OCI-M2 (cell line): ENCODE measurements around the gene CRTAP.
"Not testable (repeated sequence)": the region's sequence is repeated elsewhere in the genome, so short reads cannot be mapped to it uniquely, and the experiment has no call there.

Source experiments
- DNase-seq: peaks from one replicate; lab custom pipeline; 2025; ENCODE audit not compliant: unreplicated experiment; lab: John Stamatoyannopoulos, UW

The CRTAP gene

DNA sequence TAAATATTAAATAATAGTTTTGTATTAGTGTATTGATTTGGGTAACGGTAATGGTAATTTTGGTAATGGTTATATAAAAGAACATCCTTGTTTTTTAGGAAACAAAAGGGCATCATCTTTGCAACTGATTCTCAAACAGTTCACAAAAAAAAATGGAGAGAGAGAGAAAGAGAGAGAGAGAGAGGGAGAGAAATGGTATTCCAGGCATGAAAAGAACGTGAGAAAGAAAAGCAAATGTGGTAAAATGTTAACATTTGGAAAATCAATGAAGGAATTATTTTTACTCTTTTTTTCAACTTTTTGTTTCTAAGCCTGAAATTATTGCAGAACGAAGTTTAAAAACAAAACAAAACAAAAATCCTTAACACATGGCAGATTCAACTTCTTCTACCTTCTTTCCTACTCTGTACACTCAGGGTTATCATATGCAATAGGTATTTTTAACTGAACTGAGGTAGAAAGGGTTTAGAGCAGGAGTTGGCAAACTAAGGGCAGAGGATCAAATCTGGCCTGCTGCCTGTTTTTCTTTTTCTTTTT lies 14.6 kb upstream of the CRTAP start:
- DNase-seq = no peak

DNA sequence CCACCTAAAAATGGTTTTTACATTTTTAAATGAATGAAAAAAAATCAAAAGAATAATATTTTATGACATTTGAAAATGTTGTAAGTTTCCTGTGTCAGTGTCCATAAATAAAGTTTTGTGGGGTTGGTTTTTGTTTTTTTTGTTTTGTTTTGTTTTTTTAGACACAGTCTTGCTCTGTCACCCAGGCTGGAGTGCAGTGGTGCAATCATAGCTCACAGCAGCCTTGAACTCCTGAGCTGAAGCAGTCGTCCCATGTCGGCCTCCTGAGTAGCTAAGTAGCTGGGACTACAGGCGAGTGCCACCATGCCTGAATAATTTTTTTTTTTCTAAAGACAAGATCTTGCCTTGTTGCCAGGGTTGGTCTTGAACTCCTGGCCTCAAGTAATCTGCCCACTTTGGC lies 14.1 kb upstream of the CRTAP start:
- DNase-seq = no peak

DNA sequence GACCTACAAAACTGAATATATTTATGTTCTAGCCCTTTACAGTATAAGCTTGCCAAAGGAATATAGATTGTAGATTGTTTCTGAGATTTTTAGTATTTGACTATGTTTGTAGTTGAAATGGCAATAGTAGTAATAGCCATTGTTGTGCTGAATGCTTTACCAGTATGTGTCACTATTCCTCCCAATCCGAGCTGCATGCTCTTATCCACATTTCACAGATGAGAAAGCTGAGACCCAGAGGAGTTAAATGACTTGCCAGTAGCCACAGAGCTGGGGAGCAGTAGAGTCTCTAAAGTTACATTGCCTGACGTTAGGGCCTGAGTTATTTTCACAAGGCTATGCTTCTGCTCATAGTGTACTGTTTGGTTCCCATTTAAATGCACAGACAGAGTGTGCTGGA lies 13.6 kb upstream of the CRTAP start:
- no peak for DNase-seq

DNA sequence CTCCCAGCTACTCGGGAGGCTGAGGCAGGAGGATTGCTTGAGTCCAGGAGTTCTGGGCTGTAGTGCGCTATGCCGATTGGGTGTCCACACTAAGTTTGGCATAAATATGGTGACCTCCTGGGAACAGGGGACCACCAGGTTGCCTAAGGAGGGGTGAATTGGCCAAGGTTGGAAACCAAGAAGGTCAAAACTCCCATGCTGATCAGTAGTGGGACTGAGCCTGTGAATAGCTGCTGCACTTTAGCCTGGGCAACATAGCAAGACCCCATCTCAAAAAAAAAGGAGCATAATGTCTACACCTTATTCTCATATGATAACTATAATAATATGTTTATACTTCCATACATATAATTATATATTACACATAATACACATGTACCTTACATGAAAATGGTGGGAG lies 10.8 kb upstream of the CRTAP start:
- DNase-seq = no peak

DNA sequence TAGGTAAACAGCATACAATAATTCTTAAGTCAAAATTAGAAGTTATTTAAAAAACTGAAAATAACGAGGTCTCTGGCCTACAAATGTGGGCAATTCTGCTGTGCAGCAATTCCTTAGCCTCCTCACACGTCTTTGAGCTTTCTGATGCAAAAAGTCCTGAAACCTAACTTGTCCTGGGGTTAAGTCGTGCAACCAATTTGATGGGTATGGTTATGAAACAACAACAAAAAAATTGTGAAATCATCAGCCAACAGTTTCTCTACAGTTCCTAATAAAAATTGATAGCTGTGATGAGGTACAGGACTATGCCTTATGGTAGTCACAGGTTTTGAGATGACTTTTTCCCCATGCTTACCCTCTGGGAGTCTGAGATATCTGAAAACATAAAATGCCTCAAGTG lies 10.3 kb upstream of the CRTAP start:
- DNase-seq = no peak

DNA sequence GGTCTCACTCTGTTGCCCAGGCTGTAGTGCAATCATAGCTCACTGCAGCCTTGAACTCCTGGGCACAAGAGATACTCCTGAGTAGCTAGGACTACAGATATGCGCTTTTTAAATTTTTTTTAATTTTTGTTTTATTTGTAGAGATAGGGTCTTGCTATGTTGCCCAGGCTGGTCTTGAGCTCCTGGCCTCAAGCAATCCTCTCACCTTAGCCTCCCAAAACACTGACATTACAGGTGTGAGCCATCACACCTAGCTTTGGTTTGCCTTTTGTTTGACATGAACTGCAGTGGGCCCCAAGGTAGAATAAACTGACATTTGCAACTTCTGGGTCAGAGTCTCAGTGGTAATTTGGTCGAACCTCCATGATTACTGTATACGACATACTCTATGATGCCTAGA lies 9.0 kb upstream of the CRTAP start:
- DNase-seq = no peak

DNA sequence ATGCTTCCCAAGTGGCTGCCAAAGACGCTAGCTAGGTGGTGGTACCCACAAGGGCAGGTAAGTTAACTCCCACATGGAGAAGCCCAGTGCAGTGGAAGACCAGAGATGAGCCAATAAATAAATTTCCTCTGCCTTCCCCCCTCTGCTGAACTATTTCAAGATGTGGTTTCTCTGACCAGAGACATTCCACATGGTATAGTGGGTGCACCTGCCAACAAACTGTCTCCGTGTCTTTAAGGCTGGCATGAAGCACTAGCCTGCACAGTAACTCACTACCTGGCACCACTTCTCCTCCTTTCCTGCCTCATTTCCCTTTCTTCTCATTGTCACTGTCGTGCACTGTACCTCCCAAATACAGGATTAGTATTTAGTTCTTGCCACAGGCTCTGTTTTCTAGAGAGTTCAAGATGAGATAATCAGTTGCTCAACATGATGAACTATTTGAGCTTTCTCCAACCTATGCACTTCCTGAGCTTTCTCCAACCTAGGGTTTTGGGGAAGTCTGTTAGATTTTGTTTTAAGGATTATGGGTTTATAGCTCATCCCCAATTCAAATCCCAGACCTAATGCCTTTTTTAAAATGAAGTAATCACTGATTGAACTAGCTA lies 8.4 kb upstream of the CRTAP start:
- DNase-seq = no peak

DNA sequence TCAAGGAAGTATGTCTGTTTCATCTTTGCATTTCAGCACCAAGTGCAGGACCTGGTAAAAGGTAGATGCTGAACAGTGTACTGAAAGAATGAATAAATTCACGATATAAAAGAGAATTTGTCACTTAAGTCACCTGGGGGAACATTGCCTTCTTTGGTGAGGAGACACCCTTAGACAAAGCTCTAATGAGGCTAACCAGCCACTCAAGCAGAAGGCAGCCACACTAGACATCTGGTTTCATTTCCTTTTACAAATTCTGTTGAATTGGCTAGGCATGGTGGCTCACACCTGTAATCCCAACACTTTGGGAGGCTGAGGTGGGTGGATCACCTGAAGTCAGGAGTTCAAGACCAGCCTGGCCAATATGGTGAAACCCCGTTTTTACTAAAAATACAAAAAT lies 7.0 kb upstream of the CRTAP start:
- DNase-seq = not testable (repeated sequence)

DNA sequence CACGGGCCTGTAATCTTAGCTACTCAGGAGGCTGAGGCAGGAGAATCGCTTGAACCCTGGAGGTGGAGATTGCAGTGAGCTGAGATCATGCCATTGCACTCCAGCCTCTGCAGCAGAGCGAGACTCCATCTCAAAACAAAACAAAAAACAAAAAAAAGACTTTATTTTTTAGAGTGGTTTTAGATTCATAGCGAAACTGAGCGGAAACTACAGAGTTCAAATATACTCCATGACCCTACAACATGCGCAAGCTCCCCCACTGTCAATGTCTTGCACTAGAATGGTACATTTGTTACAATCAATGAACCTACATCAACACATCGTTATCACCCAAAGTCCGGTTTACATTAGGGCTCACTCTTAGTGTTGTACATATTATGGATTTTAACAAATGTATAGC lies 2.2 kb upstream of the CRTAP start:
- no peak for DNase-seq

DNA sequence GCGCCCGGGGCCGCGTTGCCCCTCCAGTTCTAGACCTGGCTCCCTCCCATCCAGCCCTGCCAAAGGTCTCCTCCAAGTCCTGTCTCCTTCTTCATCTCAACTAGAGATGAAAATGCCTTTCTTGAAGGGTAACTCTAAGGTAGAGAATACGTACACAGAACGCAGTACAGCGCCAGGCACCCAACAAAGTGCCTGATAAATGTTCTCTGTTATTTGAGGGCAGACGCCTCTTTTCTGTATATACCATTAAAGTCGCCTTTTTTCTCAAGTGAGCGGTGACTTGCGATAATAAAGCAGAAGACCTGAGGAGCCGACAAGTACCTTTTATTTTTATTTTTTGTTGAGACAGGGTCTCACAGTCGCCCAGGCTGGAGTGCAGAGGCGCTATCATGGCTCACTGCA lies 809 bp downstream of the CRTAP start:
- no peak for DNase-seq

DNA sequence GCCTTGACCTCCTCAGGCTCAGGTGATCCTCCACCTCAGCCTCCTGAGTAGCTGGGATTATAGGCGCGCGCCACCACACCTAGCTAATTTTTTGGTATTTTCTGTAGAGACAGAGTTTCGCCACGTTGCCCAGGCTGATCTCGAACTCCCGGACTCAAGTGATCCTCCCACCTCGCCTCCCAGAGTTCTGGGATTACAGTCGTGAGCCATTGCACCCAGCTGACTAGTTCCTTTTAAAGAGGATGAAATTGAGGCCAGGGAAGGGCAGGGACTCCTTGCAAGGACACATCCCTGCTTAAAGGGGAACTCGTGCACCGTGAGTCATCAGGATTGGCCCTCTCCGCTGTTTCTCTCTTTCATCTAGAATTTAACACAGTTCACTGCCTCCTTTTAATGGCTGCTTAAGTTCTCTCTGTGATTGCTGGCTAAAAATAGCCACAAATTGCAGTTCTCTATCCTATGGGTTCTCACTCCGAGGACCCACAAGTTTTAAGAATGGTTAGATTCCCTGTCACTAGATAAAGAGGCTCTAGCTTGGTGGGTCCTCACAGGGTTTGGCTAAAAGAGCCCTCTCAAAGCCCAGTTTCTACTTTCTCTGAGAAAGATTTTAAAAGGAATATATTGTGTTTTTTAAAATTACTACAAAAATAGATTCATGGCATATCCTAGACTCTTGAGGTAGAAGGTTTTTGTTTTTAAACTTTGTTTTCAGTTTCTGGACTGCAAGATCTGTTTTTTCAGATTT lies 1.4 kb downstream of the CRTAP start:
- peak; percentile 5 for DNase-seq

DNA sequence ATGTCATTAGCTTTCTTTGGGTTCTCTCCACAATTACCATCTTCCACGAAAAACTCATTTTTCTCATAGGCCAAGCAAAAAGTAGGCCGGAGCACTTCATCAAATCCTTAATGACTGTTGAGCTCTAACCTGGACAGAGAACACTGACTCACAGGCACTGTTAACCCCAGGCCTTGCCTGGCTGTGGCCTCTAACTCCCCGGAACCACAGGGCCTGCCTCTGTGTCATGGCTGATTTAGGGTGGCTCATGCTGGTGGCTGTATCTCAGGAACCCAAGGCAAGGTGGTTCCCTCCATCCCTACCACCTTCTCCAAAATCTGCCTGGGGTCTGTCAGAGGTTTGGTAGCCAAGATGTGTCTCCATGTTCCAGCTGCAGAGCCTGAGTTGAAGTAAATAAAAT lies 3.6 kb downstream of the CRTAP start:
- DNase-seq = no peak

DNA sequence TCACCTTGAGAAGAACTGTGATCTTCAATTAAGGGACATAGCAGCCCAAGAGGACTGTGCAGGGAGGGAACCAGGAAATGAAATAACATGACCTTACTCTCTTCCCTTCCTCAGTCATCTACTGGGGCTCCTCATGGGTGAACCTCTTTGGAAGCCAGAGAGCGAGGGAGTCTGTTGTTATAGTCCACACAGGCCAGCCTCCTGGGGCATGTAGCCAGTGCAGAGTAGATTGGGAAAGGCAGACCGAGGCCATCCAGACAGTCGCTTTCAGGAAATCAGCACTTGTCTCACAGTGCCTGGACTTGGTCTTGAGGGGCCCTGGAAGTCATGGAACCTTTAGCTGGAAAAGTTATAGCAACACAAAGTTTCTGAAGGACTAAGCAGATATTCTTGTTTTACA lies 6.1 kb downstream of the CRTAP start:
- DNase-seq = no peak

DNA sequence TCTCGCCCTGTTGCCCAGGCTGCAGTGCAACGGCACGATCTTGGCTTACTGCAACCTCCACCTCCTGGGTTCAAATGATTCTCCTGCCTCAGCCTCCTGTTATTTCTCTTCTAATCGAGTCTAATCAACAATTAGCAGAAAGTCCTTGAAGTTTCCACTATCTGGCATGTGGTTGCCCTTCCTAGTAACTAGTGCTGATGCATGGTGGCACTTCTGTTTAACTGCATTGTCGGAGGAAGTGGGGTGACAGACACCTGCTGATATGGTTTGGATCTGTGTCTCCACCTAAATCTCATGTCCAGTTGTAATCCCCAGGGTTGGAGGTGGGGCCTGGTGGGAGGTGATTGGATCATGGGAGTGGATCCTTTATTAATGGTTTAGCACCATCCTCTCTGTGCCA lies 9.2 kb downstream of the CRTAP start:
- no peak for DNase-seq

DNA sequence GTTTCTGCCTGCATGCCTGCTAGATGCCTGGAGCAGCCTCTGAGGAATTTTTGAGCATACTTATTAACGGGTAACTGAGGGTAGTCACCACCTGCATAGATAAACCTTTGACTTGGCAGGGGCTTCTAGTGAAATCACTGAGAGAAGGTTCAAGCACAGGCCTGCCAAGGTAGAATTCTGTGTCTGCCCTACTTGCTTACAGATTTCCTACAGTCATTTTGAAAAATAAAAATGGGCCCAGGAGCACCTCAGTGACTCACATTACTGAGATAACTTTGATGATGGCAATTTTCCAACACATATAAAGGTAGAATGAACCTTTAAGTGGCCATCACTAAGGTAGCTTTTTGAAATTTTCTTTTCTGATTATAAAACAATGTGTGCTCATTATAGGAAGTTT lies 10.8 kb downstream of the CRTAP start:
- no peak for DNase-seq

DNA sequence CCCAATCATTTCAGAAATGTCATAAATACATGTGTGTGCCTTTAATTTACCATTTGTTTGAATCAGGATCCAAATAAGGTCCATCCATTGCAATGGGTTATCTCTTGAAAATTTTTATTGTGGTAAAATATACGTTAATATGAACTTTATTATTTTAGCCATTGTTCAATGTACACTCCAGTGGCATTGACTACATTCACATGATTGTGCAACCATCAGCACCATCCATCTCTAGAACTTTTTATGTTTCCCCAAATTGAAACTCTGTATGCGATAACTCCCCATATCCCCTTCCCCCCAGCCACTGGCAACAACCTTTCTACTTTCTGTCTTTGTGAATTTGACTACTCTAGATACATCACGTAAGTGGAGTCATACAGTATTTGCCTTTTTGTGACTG lies 12.0 kb downstream of the CRTAP start:
- no peak for DNase-seq

DNA sequence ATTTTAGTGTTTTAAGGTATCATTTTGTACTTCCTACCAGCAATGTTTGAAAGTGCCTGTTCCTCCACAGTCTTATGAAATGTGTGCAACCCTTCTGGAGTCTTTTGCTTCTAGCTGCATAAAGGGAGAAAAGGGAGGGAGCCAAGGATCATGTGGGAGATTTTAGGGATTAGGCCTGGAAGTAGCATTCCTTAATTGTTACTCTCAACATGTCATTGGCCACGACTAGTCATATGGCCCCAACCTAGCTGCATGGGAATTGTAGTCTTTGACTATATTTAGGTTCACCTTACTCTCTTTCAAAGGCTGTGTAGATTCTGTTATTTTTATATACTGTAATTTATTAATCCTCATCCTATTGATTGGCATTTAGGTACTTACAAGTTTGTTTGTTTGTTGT lies 14.9 kb downstream of the CRTAP start:
- no peak for DNase-seq

DNA sequence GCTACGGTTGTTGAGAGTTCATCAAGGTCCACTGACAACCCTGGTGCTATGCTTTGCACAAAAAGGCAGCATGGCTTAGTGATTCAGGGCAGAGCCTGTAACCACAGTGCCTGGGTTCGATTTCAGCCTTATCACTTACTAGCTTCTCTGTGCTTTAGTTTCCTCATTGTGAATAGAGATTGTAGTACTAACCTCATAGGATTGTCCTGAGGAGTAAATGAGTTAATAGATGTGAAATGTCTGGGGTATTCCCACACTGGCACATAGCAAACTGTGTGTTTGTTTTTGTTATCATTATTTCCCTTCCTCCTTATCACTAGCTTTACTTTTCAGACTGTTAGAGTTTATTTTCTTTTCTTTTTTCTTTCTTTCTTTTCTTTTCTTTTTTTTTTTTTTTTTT lies 16.3 kb downstream of the CRTAP start:
- no peak for DNase-seq

DNA sequence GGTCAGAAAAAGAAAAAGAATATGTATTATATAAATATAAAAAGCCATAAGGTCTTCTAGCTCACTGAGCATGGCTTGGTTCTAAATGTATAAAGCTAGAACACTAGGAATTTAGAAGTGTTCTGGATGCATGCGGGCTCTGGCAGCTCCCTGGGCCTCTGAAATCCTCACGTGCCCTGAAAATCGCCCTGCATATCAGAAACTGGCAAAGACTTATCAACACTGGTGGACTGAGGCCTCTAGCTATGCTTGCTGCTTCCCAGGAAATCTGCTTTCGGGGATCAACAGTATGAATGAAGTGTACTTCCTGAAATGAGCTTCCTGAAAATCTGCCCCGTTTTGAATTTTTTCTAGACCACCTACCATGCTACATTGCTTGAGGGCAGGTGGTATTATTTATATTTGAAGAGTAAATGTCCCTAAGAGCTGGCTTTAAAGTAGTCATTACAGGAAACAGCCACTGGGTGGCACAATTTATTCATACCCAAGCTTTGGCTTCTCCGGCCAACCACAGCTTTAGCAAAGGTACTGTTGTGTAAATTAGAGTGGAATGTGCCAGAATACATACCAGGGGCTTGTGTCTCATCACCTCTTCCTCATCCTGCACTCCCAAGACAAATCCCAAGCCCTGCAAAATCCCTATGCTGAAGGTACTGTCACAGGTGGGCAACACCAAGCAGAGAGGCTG lies 17.7 kb downstream of the CRTAP start:
- peak; percentile 36 for DNase-seq

DNA sequence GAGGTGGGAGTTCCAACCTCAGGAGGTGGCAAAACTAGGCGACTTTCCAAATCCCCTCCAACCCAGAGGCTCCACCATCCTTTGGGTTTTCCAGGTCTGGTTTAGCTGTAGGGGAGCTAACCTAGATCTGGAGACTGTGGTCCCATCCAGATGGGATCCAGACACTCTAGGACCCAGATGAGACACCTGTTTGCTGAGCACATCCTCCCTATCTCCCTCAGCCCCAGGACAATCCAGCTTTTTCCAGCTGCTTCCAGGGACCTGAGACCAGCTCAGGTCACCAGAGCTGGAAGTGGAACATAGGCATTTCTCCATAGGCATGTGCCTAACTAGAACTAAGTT lies 18.2 kb downstream of the CRTAP start:
- DNase-seq = no peak

DNA sequence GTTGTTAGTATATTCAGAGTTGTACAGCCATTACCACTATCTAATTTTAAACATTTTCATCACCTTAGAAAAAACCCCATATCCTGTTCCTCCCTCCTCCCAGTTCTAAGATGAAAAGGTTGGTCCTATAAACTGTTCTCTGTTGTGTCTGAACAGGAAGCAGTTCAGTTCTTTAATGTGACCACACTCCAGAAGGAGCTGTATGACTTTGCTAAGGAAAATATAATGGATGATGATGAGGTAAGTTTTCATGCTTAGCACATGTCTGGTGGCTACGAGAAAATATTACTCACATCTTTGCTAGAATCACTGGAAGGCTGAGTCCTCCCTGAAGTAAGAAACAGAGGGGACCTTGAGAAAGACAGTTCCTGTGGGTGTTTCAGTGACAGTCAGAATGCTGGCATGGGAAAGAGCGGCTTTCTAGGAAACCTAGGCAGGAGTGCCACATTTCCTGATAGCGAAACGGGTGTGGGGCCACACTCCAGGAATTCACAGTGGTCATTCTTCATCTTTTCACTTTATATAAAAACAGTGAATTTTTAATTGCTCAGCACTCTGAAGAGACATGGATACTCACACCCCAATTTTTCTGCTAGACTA lies 20.3 kb downstream of the CRTAP start:
- no peak for DNase-seq

DNA sequence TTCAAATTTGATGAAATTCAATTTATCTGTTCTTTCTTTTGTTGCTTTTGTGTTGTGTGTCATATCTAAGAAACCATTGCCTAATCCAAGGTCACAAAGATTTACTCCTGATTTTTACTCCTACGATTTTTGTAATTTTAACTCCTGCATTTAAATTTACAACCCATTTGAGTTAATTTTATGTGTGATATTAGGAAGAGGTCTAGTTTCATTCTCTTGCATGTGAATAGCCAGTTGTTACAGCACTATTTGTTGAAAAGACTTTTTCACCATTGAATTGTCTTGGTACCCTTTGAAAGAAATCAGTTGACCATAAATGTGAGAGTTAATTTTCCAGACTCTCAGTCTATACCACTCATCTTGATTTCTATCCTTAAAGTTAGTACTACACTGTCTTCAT lies 23.9 kb downstream of the CRTAP start:
- DNase-seq = no peak
